PFSK-1 (cell line): Measurements from ENCODE around the gene CD9.

ENCODE experiments used
- POLR2AphosphoS5 ChIP-seq: IDR thresholded peaks from 2 replicates; pipeline ENCODE4 v1.6.1; 2012; ENCODE audit warnings: low read depth, mild to moderate bottlenecking, control low read depth, low read length, moderate library complexity
- REST ChIP-seq, 2 experiments: IDR thresholded peaks; 2 replicates each; pipeline versions ENCODE4 v1.6.1 to v1.8.0; 2011 to 2012; ENCODE audit warnings: low read depth in 2 of 2, low read length in 2 of 2, control low read depth in 1 of 2, inconsistent platforms in 1 of 2, mild to moderate bottlenecking in 1 of 2, moderate library complexity in 1 of 2; ENCODE audit not compliant: insufficient read depth in 1 of 2
- TAF1 ChIP-seq: IDR thresholded peaks from 2 replicates; pipeline ENCODE4 v1.6.1; 2012; ENCODE audit warnings: low read length, control low read depth, borderline replicate concordance; ENCODE audit not compliant: insufficient read depth

- no peak for TF ChIP-seq POLR2AphosphoS5
- no peak for TF ChIP-seq TAF1
- no peak for TF ChIP-seq REST (IDR thresholded peaks at IDR 0.05; ENCODE audit: insufficient read depth in 1 of 2, low read depth in 2 of 2, low read length in 2 of 2)
These were observed 6.1 kb upstream of the CD9 start for GRCh38 chr12:6193853-6194815.
